SK-N-MC (cell line): ENCODE results near the gene PTPRJ.
A peak's percentile ranks its signal among the peaks of the same experiment; 100 is the strongest.

Source experiments
- DNase-seq: peaks from one replicate; pipeline ENCODE4 v3.0.0-alpha.2; 2011; ENCODE audit warnings: low read depth, low spot score
- H3K27ac ChIP-seq: fragments of 200-600 bp; sonication (generic); 2 replicates; pipeline ENCODE4 v1.5.1; 2016; ENCODE audit warnings: mixed run types
- H3K36me3 ChIP-seq: fragments of 200-600 bp; sonication (generic); 2 replicates; pipeline ENCODE4 v1.6.1; 2017; ENCODE audit warnings: antibody characterized with exemption, low read length, mixed read lengths; ENCODE audit not compliant: insufficient read depth
- H3K4me3 ChIP-seq: fragments of 200-600 bp; sonication (generic); 2 replicates; pipeline ENCODE4 v1.5.1; 2016
- H3K9ac ChIP-seq: fragments of 200-600 bp; sonication (generic); 2 replicates; pipeline ENCODE4 v1.8.0; 2017; ENCODE audit warnings: mixed run types, mixed read lengths; ENCODE audit not compliant: insufficient read length
- H3K9me3 ChIP-seq: fragments of 200-600 bp; sonication (generic); 2 replicates; pipeline ENCODE4 v1.6.1; 2017; ENCODE audit warnings: low read depth, mild to moderate bottlenecking, antibody characterized with exemption, low read length, moderate library complexity, mixed read lengths
- EZH2 ChIP-seq: fragments of 200-600 bp; sonication (generic); IDR thresholded peaks from one replicate; pipeline ENCODE4 v1.6.1; 2017; ENCODE audit warnings: antibody characterized with exemption
- FOXP2 ChIP-seq: optimal IDR thresholded peaks from 2 replicates; pipeline ENCODE3; 2011; ENCODE audit warnings: mild to moderate bottlenecking, moderate library complexity; ENCODE audit not compliant: insufficient read depth; ENCODE audit errors: extremely low read length, control extremely low read depth
- POLR2AphosphoS5 ChIP-seq: IDR thresholded peaks from 2 replicates; pipeline ENCODE4 v1.6.1; 2012; ENCODE audit warnings: mild to moderate bottlenecking, low read depth, low read length, borderline replicate concordance

PTPRJ gene

GRCh38 chr11:48025293-48025983 lies 45.1 kb downstream of the PTPRJ start:
- H3K9ac ChIP-seq = no peak overlapping the region
- TF ChIP-seq EZH2 (no peak), FOXP2 (no peak), POLR2AphosphoS5 (no peak)
- no peaks in the 10 kb centered on the region for H3K9me3 ChIP-seq
- no peak overlapping the region for H3K4me3 ChIP-seq
- H3K27ac ChIP-seq = no peak overlapping the region
- DNase-seq = no peak
- H3K36me3 ChIP-seq = no peaks in the 10 kb centered on the region

GRCh38 chr11:48025984-48026340 lies 45.6 kb downstream of the PTPRJ start:
- Histone ChIP-seq H3K4me3 (no peak overlapping the region), H3K27ac (no peak overlapping the region), H3K9me3 (no peaks in the 10 kb centered on the region), H3K36me3 (no peaks in the 10 kb centered on the region), H3K9ac (no peak overlapping the region)
- TF ChIP-seq POLR2AphosphoS5 (no peak), EZH2 (no peak), FOXP2 (no peak)
- no peak for DNase-seq

- Histone ChIP-seq H3K4me3 (peak overlapping the region; percentile 46), H3K9me3 (no peaks in the 10 kb centered on the region), H3K9ac (peak overlapping the region; percentile 1), H3K36me3 (no peaks in the 10 kb centered on the region), H3K27ac (peak overlapping the region; percentile 76)
- DNase-seq = no peak
- no peak for TF ChIP-seq EZH2
- TF ChIP-seq POLR2AphosphoS5 = no peak
- no peak for TF ChIP-seq FOXP2
These were observed 48.7 kb downstream of the PTPRJ start for GRCh38 chr11:48028914-48029680.

GRCh38 chr11:48029681-48030290 lies 49.4 kb downstream of the PTPRJ start:
- H3K4me3 ChIP-seq = peak overlapping the region; percentile 46
- no peaks in the 10 kb centered on the region for H3K36me3 ChIP-seq
- no peak for DNase-seq
- H3K9ac ChIP-seq = peak overlapping the region; percentile 1
- no peaks in the 10 kb centered on the region for H3K9me3 ChIP-seq
- peak overlapping the region; percentile 76 for H3K27ac ChIP-seq
- TF ChIP-seq POLR2AphosphoS5 (no peak), EZH2 (no peak), FOXP2 (no peak)

GRCh38 chr11:48031602-48032001 lies 51.2 kb downstream of the PTPRJ start:
- Histone ChIP-seq H3K27ac (no peak overlapping the region), H3K9me3 (no peaks in the 10 kb centered on the region), H3K9ac (no peak overlapping the region), H3K4me3 (no peak overlapping the region), H3K36me3 (no peaks in the 10 kb centered on the region)
- DNase-seq = no peak
- TF ChIP-seq FOXP2 (no peak), EZH2 (no peak)

GRCh38 chr11:48032721-48033120 lies 52.4 kb downstream of the PTPRJ start:
- no peak overlapping the region for H3K4me3 ChIP-seq
- no peak for DNase-seq
- no peak overlapping the region for H3K9ac ChIP-seq
- no peaks in the 10 kb centered on the region for H3K36me3 ChIP-seq
- no peak overlapping the region for H3K27ac ChIP-seq
- no peaks in the 10 kb centered on the region for H3K9me3 ChIP-seq
- TF ChIP-seq FOXP2 (no peak), EZH2 (no peak), POLR2AphosphoS5 (no peak)

GRCh38 chr11:48033918-48034341 lies 53.6 kb downstream of the PTPRJ start:
- Histone ChIP-seq H3K27ac (no peak overlapping the region), H3K36me3 (no peaks in the 10 kb centered on the region), H3K4me3 (no peak overlapping the region), H3K9ac (no peak overlapping the region), H3K9me3 (no peaks in the 10 kb centered on the region)
- TF ChIP-seq POLR2AphosphoS5 = no peak
- no peak for TF ChIP-seq FOXP2
- no peak for TF ChIP-seq EZH2
- DNase-seq = no peak
